Fibroblast of skin of abdomen (primary cell): Measurements from ENCODE around the gene AKT1S1.
A peak's percentile ranks its signal among the peaks of the same experiment; 100 is the strongest.

Source experiments
- DNase-seq: peaks from one replicate; pipeline ENCODE4 v3.0.0-alpha.2; 2013

AKT1S1 gene

GRCh38 chr19:49852631-49853126 lies 24.5 kb downstream of the AKT1S1 start:
- peak; percentile 22 for DNase-seq

- peak; percentile 40 for DNase-seq
Observed at GRCh38 chr19:49851456-49852259, 25.5 kb downstream of the AKT1S1 start.

GRCh38 chr19:49850487-49851342 lies 26.4 kb downstream of the AKT1S1 start, which contains the start of gene PTOV1:
Gene PTOV1, plus strand, starts transcription at chr19:49851159.
- DNase-seq = peak; percentile 92

GRCh38 chr19:49850221-49850486 lies 27.0 kb downstream of the AKT1S1 start:
- DNase-seq = no peak

GRCh38 chr19:49849433-49850220 lies 27.5 kb downstream of the AKT1S1 start:
- DNase-seq = no peak

GRCh38 chr19:49848938-49849337 lies 28.2 kb downstream of the AKT1S1 start:
- no peak for DNase-seq

- peak; percentile 78 for DNase-seq
Observed at GRCh38 chr19:49847731-49848696, 29.1 kb downstream of the AKT1S1 start.

GRCh38 chr19:49846408-49846807 lies 30.7 kb downstream of the AKT1S1 start:
- DNase-seq = no peak

GRCh38 chr19:49845414-49845813 lies 31.7 kb downstream of the AKT1S1 start:
- DNase-seq = no peak

- no peak for DNase-seq
Observed at GRCh38 chr19:49844138-49845095, 32.7 kb downstream of the AKT1S1 start.

GRCh38 chr19:49843265-49843664 lies 33.9 kb downstream of the AKT1S1 start:
- DNase-seq = no peak

GRCh38 chr19:49840736-49841249 lies 36.4 kb downstream of the AKT1S1 start:
- DNase-seq = no peak

GRCh38 chr19:49840321-49840720 lies 36.8 kb downstream of the AKT1S1 start:
- DNase-seq = no peak

GRCh38 chr19:49839713-49840112 lies 37.4 kb downstream of the AKT1S1 start:
- no peak for DNase-seq

GRCh38 chr19:49838885-49839588 lies 38.1 kb downstream of the AKT1S1 start:
- DNase-seq = no peak

GRCh38 chr19:49837425-49837824 lies 39.7 kb downstream of the AKT1S1 start:
- no peak for DNase-seq

- no peak for DNase-seq
Observed at GRCh38 chr19:49837009-49837310, 40.2 kb downstream of the AKT1S1 start.

- DNase-seq = no peak
Observed at GRCh38 chr19:49836176-49837008, 40.8 kb downstream of the AKT1S1 start.

- DNase-seq = no peak
Observed at GRCh38 chr19:49835562-49835961, 41.6 kb downstream of the AKT1S1 start.
